KOPT-K1 (cell line): ENCODE results near the gene APIP.

ENCODE experiments used
- H3K27ac ChIP-seq: fragments of 200-600 bp; sonication (generic); 2 replicates; pipeline ENCODE4 v1.5.1; 2016; ENCODE audit warnings: antibody characterized with exemption, mild to moderate bottlenecking, low read depth, low read length; ENCODE audit not compliant: poor library complexity, severe bottlenecking
- H3K36me3 ChIP-seq: fragments of 200-600 bp; sonication (generic); 2 replicates; pipeline ENCODE4 v1.5.1; 2017; ENCODE audit warnings: antibody characterized with exemption, mild to moderate bottlenecking, low read length, moderate library complexity; ENCODE audit not compliant: insufficient read depth
- H3K9me3 ChIP-seq: fragments of 200-600 bp; sonication (generic); 2 replicates; pipeline ENCODE4 v1.5.1; 2017; ENCODE audit warnings: antibody characterized with exemption, low read length, mild to moderate bottlenecking; ENCODE audit not compliant: insufficient read depth, poor library complexity, severe bottlenecking

The APIP gene

GRCh38 chr11:34851916-34852315, 64.3 kb downstream of the APIP start:
- H3K36me3 ChIP-seq: no peaks in the 10 kb centered on the region
- no peak overlapping the region for H3K27ac ChIP-seq
- H3K9me3 ChIP-seq: peaks cover 9% of the 10 kb centered on the region

DNA sequence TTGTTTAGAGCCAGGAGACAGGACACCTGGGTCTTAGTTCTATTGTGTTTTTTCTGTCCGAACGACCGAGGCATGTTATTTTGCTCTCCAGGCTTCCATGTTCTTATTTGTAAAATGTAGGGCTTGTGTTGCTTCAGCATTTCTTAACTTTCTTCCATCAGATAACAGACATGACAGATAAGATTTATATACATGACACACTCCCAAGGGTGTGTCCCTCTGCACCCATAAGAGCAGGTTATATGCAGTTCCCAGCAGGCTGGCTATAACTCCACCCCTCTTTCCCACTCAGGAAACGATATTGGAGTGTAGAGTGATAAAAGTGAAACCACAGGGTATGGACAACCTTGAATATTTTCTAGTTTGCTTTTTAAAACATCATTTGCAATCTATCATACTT, 65.8 kb downstream of the APIP start:
- H3K9me3 ChIP-seq: peaks cover 9% of the 10 kb centered on the region
- H3K36me3 ChIP-seq: no peaks in the 10 kb centered on the region
- H3K27ac ChIP-seq: no peak overlapping the region

- Histone ChIP-seq H3K36me3 (no peaks in the 10 kb centered on the region), H3K27ac (no peak overlapping the region), H3K9me3 (peaks cover 3% of the 10 kb centered on the region)
These were observed 69.7 kb downstream of the APIP start for GRCh38 chr11:34846467-34846866.

DNA sequence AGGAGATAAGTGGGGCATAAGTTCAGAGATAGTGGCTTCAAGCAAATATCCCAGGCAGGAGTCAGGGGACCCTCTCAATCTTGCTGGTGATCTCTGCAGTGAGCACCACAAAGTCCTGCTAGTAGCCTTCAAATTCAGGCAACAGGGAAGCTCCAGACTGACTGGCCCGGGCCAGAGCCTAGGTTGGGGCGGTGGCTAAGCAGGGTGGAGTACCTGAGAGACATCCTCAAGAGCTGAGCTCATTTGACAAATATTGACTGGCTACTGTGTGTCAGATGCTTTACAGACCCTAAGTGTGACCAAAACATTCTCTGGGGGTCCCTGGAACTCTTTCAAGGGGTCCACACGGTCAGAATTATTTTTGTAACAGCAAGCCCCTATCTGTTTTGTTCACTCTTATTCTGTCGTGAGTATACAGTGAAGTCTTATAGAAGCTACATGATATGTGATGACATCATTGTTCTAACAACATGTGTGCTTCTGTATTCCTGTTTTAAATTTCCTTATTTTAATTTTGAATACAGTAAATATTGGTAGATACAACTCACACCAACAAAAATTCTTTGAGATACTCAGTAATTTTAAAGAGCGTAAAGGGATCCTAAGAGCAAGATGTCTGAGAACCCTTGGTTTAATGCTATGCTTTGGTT, 71.6 kb downstream of the APIP start:
- Histone ChIP-seq H3K9me3 (no peaks in the 10 kb centered on the region), H3K36me3 (no peaks in the 10 kb centered on the region), H3K27ac (no peak overlapping the region)

- Histone ChIP-seq H3K27ac (no peak overlapping the region), H3K9me3 (no peaks in the 10 kb centered on the region), H3K36me3 (no peaks in the 10 kb centered on the region)
These were observed 72.9 kb downstream of the APIP start for GRCh38 chr11:34843271-34843670.

DNA sequence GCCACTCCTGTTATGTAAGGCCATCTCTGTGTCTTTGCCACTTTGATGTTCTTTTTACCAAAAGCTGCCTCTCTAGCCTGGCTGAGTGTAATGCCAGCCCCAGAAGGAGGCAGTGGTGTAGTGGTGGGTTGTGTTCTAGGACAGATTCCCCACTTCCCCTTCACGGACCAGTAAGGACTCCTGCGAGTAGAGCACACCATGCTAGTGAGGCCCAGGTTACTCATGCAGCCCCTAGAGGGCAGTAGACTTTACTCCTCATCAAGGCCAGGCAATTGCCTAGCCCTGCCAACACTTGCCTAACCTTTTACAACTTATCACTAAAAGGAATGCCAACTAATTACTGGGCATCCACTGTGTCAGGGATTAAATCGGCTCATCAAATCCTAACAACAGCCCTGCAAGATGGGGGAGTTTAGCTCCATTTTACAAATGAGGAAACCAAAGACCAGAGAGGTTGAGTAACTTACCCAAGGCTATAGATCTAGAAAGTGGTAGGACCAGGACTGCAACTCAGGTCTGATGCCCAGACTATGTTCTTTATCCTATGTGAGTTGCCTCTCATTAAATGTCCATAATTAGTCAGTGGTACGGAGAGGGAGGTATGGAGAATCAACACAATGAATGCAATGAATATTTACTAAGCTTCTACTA, 75.3 kb downstream of the APIP start:
- H3K36me3 ChIP-seq: no peaks in the 10 kb centered on the region
- H3K27ac ChIP-seq: no peak overlapping the region
- H3K9me3 ChIP-seq: no peaks in the 10 kb centered on the region

DNA sequence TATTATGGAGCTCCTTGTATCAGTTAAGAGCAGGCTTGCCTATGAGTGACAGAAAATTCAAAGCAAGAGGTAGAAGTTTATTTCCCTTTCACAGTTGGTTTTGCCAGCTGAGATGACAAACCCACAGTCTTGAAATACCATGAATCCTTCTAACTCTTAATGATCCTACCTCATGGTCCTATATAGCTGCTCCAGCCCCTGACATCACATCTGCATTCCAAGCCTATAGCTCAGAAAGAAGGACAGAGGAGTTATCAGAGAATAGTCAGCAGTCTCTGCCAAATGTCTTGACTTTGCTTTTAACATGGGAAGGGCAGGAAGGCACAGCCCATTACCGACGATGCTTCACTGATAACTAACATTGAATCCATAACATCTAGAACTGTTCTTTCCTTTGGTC, 76.2 kb downstream of the APIP start:
- H3K9me3 ChIP-seq: no peaks in the 10 kb centered on the region
- H3K36me3 ChIP-seq: no peaks in the 10 kb centered on the region
- no peak overlapping the region for H3K27ac ChIP-seq

- no peaks in the 10 kb centered on the region for H3K36me3 ChIP-seq
- no peak overlapping the region for H3K27ac ChIP-seq
- H3K9me3 ChIP-seq: no peaks in the 10 kb centered on the region
These were observed 79.0 kb downstream of the APIP start for GRCh38 chr11:34836958-34837856.

DNA sequence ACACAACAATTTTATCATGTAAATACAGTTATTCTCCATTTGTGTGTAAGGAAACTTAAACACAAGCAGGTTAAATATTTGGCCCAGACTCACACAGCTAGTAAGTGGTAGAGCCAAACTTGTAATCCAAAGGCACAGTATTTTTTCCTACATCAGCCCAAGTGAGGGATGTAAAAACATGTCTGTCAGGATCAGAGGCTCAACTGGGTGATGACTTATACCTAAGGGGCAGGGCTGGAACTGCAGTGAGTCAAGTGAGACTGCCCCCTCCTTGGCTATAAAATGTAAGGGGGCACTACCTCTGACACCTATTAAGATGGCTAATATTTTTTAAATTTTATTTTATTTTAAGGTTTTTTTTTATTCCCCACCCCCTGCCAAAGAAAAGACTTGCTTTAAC, 82.6 kb downstream of the APIP start:
- H3K36me3 ChIP-seq: no peaks in the 10 kb centered on the region
- no peak overlapping the region for H3K27ac ChIP-seq
- H3K9me3 ChIP-seq: no peaks in the 10 kb centered on the region
